ENCODE measurements around the gene TGFBR3L. TPM values are rescaled to one million over a fixed set of nuclear protein-coding genes. Genes with fewer than 3 reads are reported as not detected.
A peak's percentile ranks its signal among the peaks of the same experiment; 100 is the strongest.

Gene TGFBR3L
- total and polyA plus RNA-seq, 2 donors (not counting 3 experiments of a cell fraction or from before 2014, with no cell fraction given): 0.35 TPM; not detected in 1

DNA sequence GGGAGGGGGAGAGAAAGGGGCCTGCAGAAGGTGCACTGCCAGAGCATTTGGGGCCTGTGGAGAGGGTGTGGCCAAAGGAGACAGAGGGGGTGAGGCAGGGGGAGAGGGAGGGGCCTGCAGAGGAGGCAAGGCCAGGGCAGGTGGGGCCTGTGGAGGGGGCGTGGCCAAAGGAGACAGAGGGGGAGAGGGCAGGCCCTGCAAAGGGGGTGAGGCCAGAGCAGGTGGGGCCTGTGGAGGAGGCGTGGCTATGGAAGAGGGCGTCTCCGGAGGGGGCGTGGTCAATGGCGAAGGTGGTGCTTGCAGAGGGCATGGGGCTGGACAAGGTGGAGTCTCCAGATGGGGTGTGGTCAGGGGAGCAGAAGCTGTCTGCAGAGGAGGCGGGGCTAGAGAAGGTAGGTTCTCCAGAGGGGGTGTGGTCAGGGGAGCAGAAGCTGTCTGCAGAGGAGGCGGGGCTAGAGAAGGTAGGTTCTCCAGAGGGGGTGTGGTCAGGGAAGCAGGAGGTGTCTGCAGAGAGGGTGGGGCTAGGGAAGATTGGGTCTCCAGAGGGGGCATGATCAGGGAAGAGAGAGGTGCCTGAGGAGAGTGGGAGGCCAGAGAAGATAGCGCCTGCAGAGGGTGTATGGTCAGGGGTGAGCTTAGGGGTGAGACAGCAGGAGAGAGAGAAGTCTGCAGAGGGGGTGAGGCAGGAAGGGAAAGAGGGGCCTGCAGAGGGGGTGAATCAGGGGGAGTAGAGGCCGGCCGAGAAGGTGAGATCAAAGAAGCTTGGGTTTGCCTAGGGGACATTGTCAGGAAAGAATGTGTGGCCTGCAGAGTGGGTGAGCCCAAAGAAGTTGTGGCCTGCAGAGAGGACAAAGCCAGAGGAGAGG lies 43.8 kb upstream of the TGFBR3L start:
- Histone ChIP-seq H4K20me1 (replicated peaks; ENCODE audit: control insufficient read depth, extremely low read depth, insufficient read depth, low read length) (no peaks in the 10 kb centered on the region), H3K9me1 (replicated peaks; ENCODE audit: control insufficient read depth, extremely low read depth, insufficient read depth, low read length) (no peaks in the 10 kb centered on the region), H2AFZ (ENCODE audit: low read depth, low read length) (no peak overlapping the region), H3K4me2 (ENCODE audit: insufficient read depth, low read length) (no peak overlapping the region), H3K9ac (replicated peaks; ENCODE audit: extremely low read depth, insufficient read depth, low read length) (no peak overlapping the region), H3K9me3 (replicated peaks; ENCODE audit: control insufficient read depth, insufficient read depth, low read length) (no peaks in the 10 kb centered on the region), H3K36me3 (ENCODE audit: control insufficient read depth in 2 of 2, extremely low read depth in 1 of 2, insufficient read depth in 2 of 2, low read length in 2 of 2) (no peaks in the 10 kb centered on the region), H3K27ac (ENCODE audit: insufficient read depth, low read depth, low read length) (no peak overlapping the region), H3K4me1 (ENCODE audit: control insufficient read depth, extremely low read depth, insufficient read depth, low read length) (peaks cover 7% of the 10 kb centered on the region), H3K27me3 (ENCODE audit: control insufficient read depth in 2 of 2, insufficient read depth in 2 of 2, low read length in 2 of 2) (peaks cover 14 to 24% of the 10 kb centered on the region in 2 experiments), H3K79me2 (ENCODE audit: control insufficient read depth, insufficient read depth, low read length) (no peaks in the 10 kb centered on the region), H3K4me3 (replicated peaks in 1 of 3; ENCODE audit: insufficient read depth in 1 of 3, low read depth in 1 of 3, low read length in 3 of 3) (no peak overlapping the region)
- DNase-seq (ENCODE audit: low read depth, low spot score) (peak; percentile 33), FAIRE-seq (no peak)
- BruUV-seq (replicated peaks): no TSS peak
- TF ChIP-seq, protein P1, sequence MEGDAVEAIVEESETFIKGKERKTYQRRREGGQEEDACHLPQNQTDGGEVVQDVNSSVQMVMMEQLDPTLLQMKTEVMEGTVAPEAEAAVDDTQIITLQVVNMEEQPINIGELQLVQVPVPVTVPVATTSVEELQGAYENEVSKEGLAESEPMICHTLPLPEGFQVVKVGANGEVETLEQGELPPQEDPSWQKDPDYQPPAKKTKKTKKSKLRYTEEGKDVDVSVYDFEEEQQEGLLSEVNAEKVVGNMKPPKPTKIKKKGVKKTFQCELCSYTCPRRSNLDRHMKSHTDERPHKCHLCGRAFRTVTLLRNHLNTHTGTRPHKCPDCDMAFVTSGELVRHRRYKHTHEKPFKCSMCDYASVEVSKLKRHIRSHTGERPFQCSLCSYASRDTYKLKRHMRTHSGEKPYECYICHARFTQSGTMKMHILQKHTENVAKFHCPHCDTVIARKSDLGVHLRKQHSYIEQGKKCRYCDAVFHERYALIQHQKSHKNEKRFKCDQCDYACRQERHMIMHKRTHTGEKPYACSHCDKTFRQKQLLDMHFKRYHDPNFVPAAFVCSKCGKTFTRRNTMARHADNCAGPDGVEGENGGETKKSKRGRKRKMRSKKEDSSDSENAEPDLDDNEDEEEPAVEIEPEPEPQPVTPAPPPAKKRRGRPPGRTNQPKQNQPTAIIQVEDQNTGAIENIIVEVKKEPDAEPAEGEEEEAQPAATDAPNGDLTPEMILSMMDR (IDR thresholded peaks at IDR 0.05; ENCODE audit: extremely low read depth in 1 of 2, insufficient read depth in 1 of 2, low read depth in 1 of 2, low read length in 2 of 2): no peak
- no peak for TF ChIP-seq EZH2 (IDR thresholded peaks at IDR 0.05; ENCODE audit: borderline replicate concordance, low read depth, low read length, severe bottlenecking)
- no peak for TF ChIP-seq POLR2A (IDR thresholded peaks at IDR 0.05; ENCODE audit: low read depth, low read length)
- TF ChIP-seq, protein P2, sequence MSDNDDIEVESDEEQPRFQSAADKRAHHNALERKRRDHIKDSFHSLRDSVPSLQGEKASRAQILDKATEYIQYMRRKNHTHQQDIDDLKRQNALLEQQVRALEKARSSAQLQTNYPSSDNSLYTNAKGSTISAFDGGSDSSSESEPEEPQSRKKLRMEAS (IDR thresholded peaks at IDR 0.05; ENCODE audit: insufficient read depth, insufficient read length): no peak
- intact Hi-C loops (cut with micrococcal nuclease) (loop anchor here (2.0 to 5.0 kb wide), 2 partner anchors 39 to 50 kb away; partner anchors contain the start of genes EVI5L and SNAPC2), dilution Hi-C loops (cut with MboI; ENCODE audit: extremely low pct_ligation_motif_present, low sequenced_read_pairs) (no loop called here)
- CTCF ChIA-PET: interaction anchor here (0.9 kb wide), 1 partner anchor 9 kb away, joined by 3 read pairs; no protein-coding TSS in a partner anchor
- POLR2A ChIA-PET: no interaction called here
